Lung (tissue), 12 donors: ENCODE measurements around the gene GSTK1. TPM values are rescaled to one million over a fixed set of nuclear protein-coding genes. Genes with fewer than 3 reads are reported as not detected.

ENCODE experiments used
- ATAC-seq: fragments of 200-7000 bp; cut with Tn5 transposase; one replicate; pipeline ENCODE4 v1.9.1; 2020; ENCODE audit warnings: moderate number of reproducible peaks; ENCODE audit not compliant: insufficient read depth, low FRiP score
- DNase-seq, 3 donors: peaks; one replicate each; pipeline ENCODE4 v3.0.0-alpha.2; 2013 to 2017
- H3K27ac ChIP-seq, 2 donors: one replicate each; pipeline ENCODE4 v1.5.1; 2013; ENCODE audit warnings: mild to moderate bottlenecking in 2 of 2, moderate library complexity in 2 of 2, control low read depth in 1 of 2, inconsistent platforms in 1 of 2, low read depth in 1 of 2, low read length in 1 of 2
- H3K27me3 ChIP-seq, 3 donors: one replicate each; pipeline ENCODE4 v1.5.1; 2013; ENCODE audit warnings: low read length in 2 of 3; ENCODE audit not compliant: control insufficient read depth in 3 of 3, insufficient read depth in 3 of 3
- H3K36me3 ChIP-seq, 4 donors: one replicate each; pipeline ENCODE4 v1.5.1; 2013; ENCODE audit warnings: low read length in 4 of 4, mild to moderate bottlenecking in 1 of 4, moderate library complexity in 1 of 4; ENCODE audit not compliant: control insufficient read depth in 4 of 4, insufficient read depth in 4 of 4
- H3K4me1 ChIP-seq, 5 donors: one replicate each; pipeline ENCODE4 v1.5.1; 2013; ENCODE audit warnings: low read length in 5 of 5, mild to moderate bottlenecking in 2 of 5, moderate library complexity in 1 of 5; ENCODE audit not compliant: control insufficient read depth in 5 of 5, insufficient read depth in 5 of 5
- H3K4me3 ChIP-seq: one replicate; pipeline ENCODE4 v1.5.1; 2013; ENCODE audit warnings: mild to moderate bottlenecking, control low read depth, moderate library complexity
- H3K9ac ChIP-seq, 2 donors: one replicate each; pipeline ENCODE4 v1.5.1; 2013; ENCODE audit warnings: low read length in 2 of 2, control low read depth in 1 of 2; ENCODE audit not compliant: insufficient read depth in 1 of 2
- H3K9me3 ChIP-seq, 4 donors: one replicate each; pipeline ENCODE4 v1.5.1; 2013; ENCODE audit warnings: low read length in 3 of 4, mild to moderate bottlenecking in 1 of 4, moderate library complexity in 1 of 4; ENCODE audit not compliant: control insufficient read depth in 4 of 4, insufficient read depth in 3 of 4
- CTCF ChIP-seq: IDR thresholded peaks from 2 replicates; pipeline ENCODE4 v1.5.1; 2012; ENCODE audit warnings: mild to moderate bottlenecking; ENCODE audit errors: control extremely low read depth, extremely low read depth
- WGBS, 2 donors: extraction: QIAGEN DNeasy Blood & Tissue Kit; methylation state at CpG; one replicate each; pipeline ENCODE4 v1.1.7; 2013; 5-methylcytosine and 5-hydroxymethylcytosine counted together
- polyA plus RNA-seq, 2 donors: library from polyadenylated mRNA; stranded (reverse); fragments of 200-250 nt; gene quantifications; one replicate each; pipeline ENCODE4 v1.2.1, GENCODE V29; 2013
- total RNA-seq, 2 donors: library from RNA; depleted of rRNA in 1 of 2; stranded (reverse); fragments of >200 nt in 1 of 2; gene quantifications; one replicate each; pipeline ENCODE4 v1.2.1, GENCODE V29; 2014 to 2021
- donor health status: control.
- donor health status: control.
- donor health status: Bipolar disorder and iron deficiency.
- donor health status: healthy.
- donor health status: DM: yes; HTN: yes; CAD: no.

Gene GSTK1
- total and polyA plus RNA-seq, 4 donors = 110 to 130 (median 119) TPM

GRCh38 chr7:143233816-143234532 is 29.3 kb upstream of the GSTK1 start:
- Histone ChIP-seq H3K4me1 (no peaks in the 10 kb centered on the region), H3K9ac (no peak overlapping the region), H3K9me3 (peaks cover 0 to 5% (median 1%) of the 10 kb centered on the region in 4 donors), H3K27ac (no peak overlapping the region), H3K36me3 (no peaks in the 10 kb centered on the region), H3K27me3 (peaks cover 0 to 3% (median 0%) of the 10 kb centered on the region in 3 donors), H3K4me3 (no peak overlapping the region)
- ATAC-seq (no peak), DNase-seq (no peak)
- no peak for TF ChIP-seq CTCF
- WGBS, 2 donors = 94 to 100% methylated on average over 2 of the region's 2 CpGs

- TF ChIP-seq CTCF = no peak
- no peak overlapping the region for H3K27ac ChIP-seq
- peaks cover 0 to 5% (median 1%) of the 10 kb centered on the region in 4 donors for H3K9me3 ChIP-seq
- peaks cover 0 to 3% (median 0%) of the 10 kb centered on the region in 3 donors for H3K27me3 ChIP-seq
- no peak overlapping the region for H3K4me3 ChIP-seq
- DNase-seq = no peak
- no peaks in the 10 kb centered on the region for H3K4me1 ChIP-seq
- H3K36me3 ChIP-seq = no peaks in the 10 kb centered on the region
- no peak for ATAC-seq
- 80 to 84% methylated on average over 3 of the region's 3 CpGs for WGBS, 2 donors
- H3K9ac ChIP-seq = no peak overlapping the region
Measured at GRCh38 chr7:143234533-143234875, 28.7 kb upstream of the GSTK1 start.

- ATAC-seq (no peak), DNase-seq (no peak)
- Histone ChIP-seq H3K36me3 (no peaks in the 10 kb centered on the region), H3K4me3 (no peak overlapping the region), H3K4me1 (peaks cover 0 to 2% (median 0%) of the 10 kb centered on the region in 5 donors), H3K27ac (no peak overlapping the region), H3K9me3 (peaks cover 0 to 5% (median 1%) of the 10 kb centered on the region in 4 donors), H3K27me3 (no peaks in the 10 kb centered on the region), H3K9ac (no peak overlapping the region)
- no peak for TF ChIP-seq CTCF
- WGBS, 2 donors = 11% methylated on average over 1 of the region's 1 CpG
Measured at GRCh38 chr7:143235561-143235960, 27.7 kb upstream of the GSTK1 start.
